OCI-LY7 (cell line): ENCODE data around the gene SRXN1.

ENCODE experiments used
- EZH2phosphoT487 ChIP-seq: fragments of 200-600 bp; sonication (generic); IDR thresholded peaks from 2 replicates; pipeline ENCODE4 v1.6.1; 2018; ENCODE audit warnings: low read depth, borderline replicate concordance, mild to moderate bottlenecking, mixed run types, antibody characterized with exemption, low read length, moderate library complexity, mixed read lengths
- TF ChIP-seq, protein P1 (sequence below): fragments of 200-600 bp; sonication (generic); conservative IDR thresholded peaks from 2 replicates; pipeline ENCODE4 v1.5.1; 2014; ENCODE audit warnings: mild to moderate bottlenecking, antibody characterized with exemption, low read length, moderate library complexity, mixed read lengths

DNA sequence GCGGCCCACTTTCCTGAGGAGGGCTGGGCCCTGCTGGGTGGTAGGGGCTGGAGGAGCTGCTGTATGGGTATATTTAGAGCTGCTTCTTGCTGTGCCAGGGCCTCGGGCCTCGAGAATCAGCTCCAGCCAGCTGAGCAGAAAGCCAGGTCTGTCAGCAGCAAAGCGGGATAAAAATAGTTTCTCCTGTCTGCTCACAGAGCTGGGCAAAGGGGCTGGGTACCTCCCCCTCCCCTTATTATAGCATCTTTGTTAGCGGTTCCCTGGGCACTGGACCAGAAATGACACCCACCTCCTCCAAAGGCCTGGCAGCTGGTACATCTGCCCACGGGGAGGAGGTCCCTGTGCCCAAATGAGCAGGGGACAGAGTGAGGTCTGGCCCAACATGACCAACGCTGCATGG lies 16.6 kb upstream of the SRXN1 start:
- TF ChIP-seq, protein P1, sequence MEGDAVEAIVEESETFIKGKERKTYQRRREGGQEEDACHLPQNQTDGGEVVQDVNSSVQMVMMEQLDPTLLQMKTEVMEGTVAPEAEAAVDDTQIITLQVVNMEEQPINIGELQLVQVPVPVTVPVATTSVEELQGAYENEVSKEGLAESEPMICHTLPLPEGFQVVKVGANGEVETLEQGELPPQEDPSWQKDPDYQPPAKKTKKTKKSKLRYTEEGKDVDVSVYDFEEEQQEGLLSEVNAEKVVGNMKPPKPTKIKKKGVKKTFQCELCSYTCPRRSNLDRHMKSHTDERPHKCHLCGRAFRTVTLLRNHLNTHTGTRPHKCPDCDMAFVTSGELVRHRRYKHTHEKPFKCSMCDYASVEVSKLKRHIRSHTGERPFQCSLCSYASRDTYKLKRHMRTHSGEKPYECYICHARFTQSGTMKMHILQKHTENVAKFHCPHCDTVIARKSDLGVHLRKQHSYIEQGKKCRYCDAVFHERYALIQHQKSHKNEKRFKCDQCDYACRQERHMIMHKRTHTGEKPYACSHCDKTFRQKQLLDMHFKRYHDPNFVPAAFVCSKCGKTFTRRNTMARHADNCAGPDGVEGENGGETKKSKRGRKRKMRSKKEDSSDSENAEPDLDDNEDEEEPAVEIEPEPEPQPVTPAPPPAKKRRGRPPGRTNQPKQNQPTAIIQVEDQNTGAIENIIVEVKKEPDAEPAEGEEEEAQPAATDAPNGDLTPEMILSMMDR: no peak
- no peak for TF ChIP-seq EZH2phosphoT487
